HL-60 (cell line): ENCODE data around the gene OLR1.
A peak's percentile ranks its signal among the peaks of the same experiment; 100 is the strongest.

Experiments used
- DNase-seq, 2 experiments: peaks; one replicate each; pipeline ENCODE4 v3.0.0-alpha.2; 2010 to 2020; ENCODE audit warnings: low read depth in 1 of 2, low spot score in 1 of 2
- H3K27ac ChIP-seq: fragments of 250-450 bp; sonication (Bioruptor Pico); replicated peaks from 2 replicates; pipeline ENCODE4 v1.5.1; 2020; ENCODE audit warnings: mild to moderate bottlenecking, moderate library complexity
- H3K27me3 ChIP-seq: fragments of 250-450 bp; sonication (Bioruptor Pico); 2 replicates; pipeline ENCODE4 v1.5.1; 2021; ENCODE audit warnings: mild to moderate bottlenecking, moderate library complexity; ENCODE audit not compliant: insufficient read depth, poor library complexity, severe bottlenecking
- H3K4me3 ChIP-seq: replicated peaks from 2 replicates; pipeline ENCODE4 v1.5.1; 2011; ENCODE audit warnings: mild to moderate bottlenecking, control low read depth, low read length; ENCODE audit not compliant: insufficient read depth
- CTCF ChIP-seq: IDR thresholded peaks from one replicate; pipeline ENCODE4 v1.5.1; 2011; ENCODE audit warnings: low read length, control low read depth, inconsistent platforms; ENCODE audit not compliant: insufficient read depth
- GABPA ChIP-seq: IDR thresholded peaks from 2 replicates; pipeline ENCODE4 v1.6.1; 2012; ENCODE audit warnings: low read depth
- POLR2AphosphoS5 ChIP-seq: IDR thresholded peaks from 2 replicates; pipeline ENCODE4 v1.6.1; 2012; ENCODE audit warnings: low read depth
- REST ChIP-seq: IDR thresholded peaks from 2 replicates; pipeline ENCODE4 v1.6.1; 2012; ENCODE audit warnings: low read depth; ENCODE audit not compliant: insufficient replicate concordance
- SPI1 ChIP-seq: IDR thresholded peaks from 2 replicates; pipeline ENCODE4 v1.6.1; 2012; ENCODE audit warnings: low read depth, mild to moderate bottlenecking, borderline replicate concordance

Gene OLR1

GRCh38 chr12:10167599-10167998, 4.3 kb downstream of the OLR1 start:
- H3K27ac ChIP-seq = peak overlapping the region; percentile 43

GRCh38 chr12:10165421-10165820, 6.5 kb downstream of the OLR1 start:
- Histone ChIP-seq H3K4me3 (no peak overlapping the region), H3K27ac (no peak overlapping the region), H3K27me3 (no peaks in the 10 kb centered on the region)
- no peak for DNase-seq
- TF ChIP-seq GABPA (no peak), SPI1 (no peak), REST (no peak)

More at GRCh38 chr12:10167599-10167998, 4.3 kb downstream of the OLR1 start:
- no peak for TF ChIP-seq GABPA
- peak; percentile 81 for TF ChIP-seq SPI1
- Histone ChIP-seq H3K27me3 (no peaks in the 10 kb centered on the region), H3K4me3 (no peak overlapping the region)
- peak; percentile 68 to 77 for DNase-seq

GRCh38 chr12:10163084-10163483, 8.8 kb downstream of the OLR1 start:
- TF ChIP-seq REST (no peak), SPI1 (peak; percentile 90)
- no peaks in the 10 kb centered on the region for H3K27me3 ChIP-seq
- DNase-seq = no peak
- no peak overlapping the region for H3K27ac ChIP-seq
- H3K4me3 ChIP-seq = no peak overlapping the region

- no peaks in the 10 kb centered on the region for H3K27me3 ChIP-seq
- TF ChIP-seq REST (no peak), GABPA (no peak), CTCF (no peak), SPI1 (no peak), POLR2AphosphoS5 (no peak)
- H3K4me3 ChIP-seq = no peak overlapping the region
- no peak overlapping the region for H3K27ac ChIP-seq
- DNase-seq = no peak
These were observed 11.1 kb downstream of the OLR1 start for GRCh38 chr12:10160617-10161385.

GRCh38 chr12:10159280-10159679, 12.7 kb downstream of the OLR1 start:
- TF ChIP-seq GABPA (no peak), POLR2AphosphoS5 (no peak), CTCF (no peak), SPI1 (no peak), REST (no peak)
- Histone ChIP-seq H3K4me3 (no peak overlapping the region), H3K27ac (peak overlapping the region; percentile 47), H3K27me3 (no peaks in the 10 kb centered on the region)
- DNase-seq = peak in 1 of 2 experiments; percentile 42
